Measurements from ENCODE around the gene EXOC3.

DNA sequence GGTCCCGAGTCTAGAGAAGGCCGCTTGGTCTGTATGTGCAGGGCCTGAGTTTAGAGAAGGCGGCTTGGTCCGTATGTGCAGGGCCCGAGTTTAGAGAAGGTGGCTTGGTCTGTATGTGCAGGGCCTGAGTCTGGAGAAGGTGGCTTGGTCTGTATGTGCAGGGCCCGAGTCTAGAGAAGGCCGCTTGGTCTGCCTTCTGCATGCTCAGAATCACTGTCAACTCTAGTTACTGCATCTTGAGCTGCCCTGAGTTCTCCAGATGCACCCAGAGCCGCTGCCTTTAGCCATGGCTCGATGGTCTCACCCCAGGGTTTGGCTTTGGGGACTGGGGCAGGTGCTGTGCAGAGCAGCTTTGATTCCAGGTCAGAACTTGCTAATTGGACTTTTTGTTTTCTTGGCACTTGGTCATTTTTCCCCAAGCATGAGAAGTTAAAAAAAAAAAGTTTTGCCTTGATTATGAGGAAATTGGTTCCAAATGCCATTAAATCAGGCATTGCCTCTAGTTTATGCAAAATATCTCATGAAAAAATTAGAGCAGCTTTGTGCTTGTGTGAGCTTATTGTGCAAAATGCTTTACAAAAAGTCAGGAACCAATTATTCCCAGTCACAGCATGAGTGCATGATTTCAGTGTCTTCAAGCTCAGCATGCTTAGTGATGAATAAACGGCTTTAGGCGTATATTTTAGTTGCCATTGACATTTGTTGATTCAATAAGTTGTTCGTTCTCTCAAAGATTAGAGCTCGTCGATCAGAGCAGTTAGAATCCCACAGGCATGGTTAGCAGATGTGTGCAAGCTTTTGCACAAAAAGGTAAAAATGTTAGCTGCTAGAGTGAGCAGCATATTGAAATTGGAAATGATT, 25.4 kb upstream of the EXOC3 start:
- TF ChIP-seq, protein P1, sequence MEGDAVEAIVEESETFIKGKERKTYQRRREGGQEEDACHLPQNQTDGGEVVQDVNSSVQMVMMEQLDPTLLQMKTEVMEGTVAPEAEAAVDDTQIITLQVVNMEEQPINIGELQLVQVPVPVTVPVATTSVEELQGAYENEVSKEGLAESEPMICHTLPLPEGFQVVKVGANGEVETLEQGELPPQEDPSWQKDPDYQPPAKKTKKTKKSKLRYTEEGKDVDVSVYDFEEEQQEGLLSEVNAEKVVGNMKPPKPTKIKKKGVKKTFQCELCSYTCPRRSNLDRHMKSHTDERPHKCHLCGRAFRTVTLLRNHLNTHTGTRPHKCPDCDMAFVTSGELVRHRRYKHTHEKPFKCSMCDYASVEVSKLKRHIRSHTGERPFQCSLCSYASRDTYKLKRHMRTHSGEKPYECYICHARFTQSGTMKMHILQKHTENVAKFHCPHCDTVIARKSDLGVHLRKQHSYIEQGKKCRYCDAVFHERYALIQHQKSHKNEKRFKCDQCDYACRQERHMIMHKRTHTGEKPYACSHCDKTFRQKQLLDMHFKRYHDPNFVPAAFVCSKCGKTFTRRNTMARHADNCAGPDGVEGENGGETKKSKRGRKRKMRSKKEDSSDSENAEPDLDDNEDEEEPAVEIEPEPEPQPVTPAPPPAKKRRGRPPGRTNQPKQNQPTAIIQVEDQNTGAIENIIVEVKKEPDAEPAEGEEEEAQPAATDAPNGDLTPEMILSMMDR (IDR thresholded peaks at IDR 0.05): no peak
- TF ChIP-seq EP300 (IDR thresholded peaks at IDR 0.05; ENCODE audit: low read depth) (no peak), POLR2A (IDR thresholded peaks at IDR 0.05) (no peak)

All from transverse colon (tissue), 3 donors.